Endometrium (tissue), 2 donors: ENCODE measurements around the gene TEX22.
"Not testable (repeated sequence)": the region's sequence is repeated elsewhere in the genome, so short reads cannot be mapped to it uniquely, and the experiment has no call there.

Experiments
- FAIRE-seq: peaks from 2 replicates; lab custom pipeline; 2012; peaks lifted over from hg19 to GRCh38; lab: Jason Lieb, UNC
- donor health status: control.
- donor health status: control.

The TEX22 gene

DNA sequence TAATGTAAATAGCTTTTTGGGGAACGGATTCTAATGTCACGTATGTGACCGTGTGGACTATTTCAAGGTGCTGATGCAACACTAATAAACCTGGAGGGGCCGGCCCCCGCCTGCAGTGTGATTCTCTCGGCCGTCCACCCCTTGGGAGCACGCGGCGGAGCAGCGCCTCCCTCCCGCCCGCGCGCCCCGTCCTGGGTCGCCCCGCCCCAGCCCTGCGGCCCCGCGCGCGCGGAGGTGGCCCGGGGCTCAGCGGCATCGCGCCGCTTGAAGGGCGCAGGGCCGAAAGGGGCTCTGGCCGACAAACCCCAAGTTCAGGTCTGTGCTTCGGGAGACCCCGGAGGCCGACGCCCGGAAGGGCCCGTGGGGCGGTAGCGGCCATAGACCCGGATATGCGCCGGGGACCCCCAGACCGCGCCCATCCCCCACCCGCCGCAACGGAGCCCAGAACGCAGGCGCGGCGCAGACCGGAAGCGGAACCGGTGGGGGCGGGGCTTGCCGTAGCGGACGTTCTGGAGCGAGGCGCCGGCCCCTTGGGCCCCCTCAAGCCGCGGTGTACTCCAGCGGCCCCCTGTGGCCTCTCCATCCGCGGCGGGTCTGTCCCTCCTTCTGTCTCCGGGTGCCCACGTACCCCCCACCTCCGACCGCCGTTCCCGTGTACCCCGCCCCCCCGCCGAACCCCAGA lies at the start of gene TEX22:
TSS of gene TEX22 (plus strand) at position 495 of the 682 bp plus-strand sequence. CDS start 803 bp downstream, outside the sequence.
- no peak for FAIRE-seq

DNA sequence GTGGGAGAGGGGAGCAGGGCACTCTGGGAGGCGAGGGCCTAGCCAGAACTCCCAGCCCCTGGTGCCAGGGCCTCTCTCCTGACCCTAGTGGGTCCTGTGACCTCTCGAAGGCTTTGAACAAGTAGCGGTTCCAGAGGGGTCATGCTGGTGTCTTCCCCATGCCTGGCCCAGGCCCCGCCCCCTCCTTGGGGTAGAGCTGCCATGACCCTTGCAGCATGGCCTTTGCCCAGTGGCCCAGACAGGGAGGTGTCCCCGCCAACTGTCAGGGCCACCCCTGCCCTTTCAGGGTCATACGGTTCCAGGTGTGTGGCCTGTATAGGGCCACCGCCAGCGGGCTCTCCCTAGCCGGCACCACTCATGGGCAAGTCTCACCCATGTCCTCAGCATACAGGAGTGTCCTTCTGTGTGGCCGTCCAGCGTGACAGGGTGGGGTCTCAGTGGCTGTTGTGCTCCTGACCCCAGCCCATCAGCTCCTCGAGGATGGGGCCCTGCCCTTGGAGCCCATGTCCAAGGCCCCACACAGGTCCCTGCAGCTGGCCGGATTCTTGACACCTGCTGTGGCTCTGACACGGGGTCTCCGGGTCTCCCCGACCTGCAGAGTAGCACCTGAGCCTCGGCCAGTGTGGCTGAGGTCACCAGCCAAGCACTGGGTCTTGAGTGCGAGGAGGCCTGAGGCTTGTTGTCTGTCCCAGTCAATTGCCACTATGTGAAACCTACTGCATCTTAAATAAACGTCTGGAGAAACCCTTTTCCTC lies 49.2 kb upstream of the TEX22 start:
- FAIRE-seq, result no peak

DNA sequence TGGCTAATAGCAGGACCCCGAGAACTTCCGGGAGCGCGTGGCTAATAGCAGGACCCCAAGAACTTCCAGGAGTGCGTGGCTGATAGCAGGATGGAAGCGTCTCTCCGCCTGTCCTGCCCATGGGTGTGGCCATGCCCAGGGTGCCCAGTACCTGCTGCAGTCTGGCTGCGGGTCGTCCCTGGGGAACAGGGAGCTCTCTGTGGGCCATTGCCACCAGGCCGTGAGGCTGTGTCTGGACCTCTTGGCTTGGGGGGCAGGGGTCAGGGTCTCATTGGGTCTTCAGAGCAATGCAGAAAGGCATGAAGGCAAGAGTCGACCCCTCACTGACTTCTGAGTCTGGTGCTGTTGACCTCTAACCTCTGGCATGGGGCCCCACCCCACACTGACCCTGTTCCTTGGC lies 48.3 kb upstream of the TEX22 start:
- FAIRE-seq, result no peak

DNA sequence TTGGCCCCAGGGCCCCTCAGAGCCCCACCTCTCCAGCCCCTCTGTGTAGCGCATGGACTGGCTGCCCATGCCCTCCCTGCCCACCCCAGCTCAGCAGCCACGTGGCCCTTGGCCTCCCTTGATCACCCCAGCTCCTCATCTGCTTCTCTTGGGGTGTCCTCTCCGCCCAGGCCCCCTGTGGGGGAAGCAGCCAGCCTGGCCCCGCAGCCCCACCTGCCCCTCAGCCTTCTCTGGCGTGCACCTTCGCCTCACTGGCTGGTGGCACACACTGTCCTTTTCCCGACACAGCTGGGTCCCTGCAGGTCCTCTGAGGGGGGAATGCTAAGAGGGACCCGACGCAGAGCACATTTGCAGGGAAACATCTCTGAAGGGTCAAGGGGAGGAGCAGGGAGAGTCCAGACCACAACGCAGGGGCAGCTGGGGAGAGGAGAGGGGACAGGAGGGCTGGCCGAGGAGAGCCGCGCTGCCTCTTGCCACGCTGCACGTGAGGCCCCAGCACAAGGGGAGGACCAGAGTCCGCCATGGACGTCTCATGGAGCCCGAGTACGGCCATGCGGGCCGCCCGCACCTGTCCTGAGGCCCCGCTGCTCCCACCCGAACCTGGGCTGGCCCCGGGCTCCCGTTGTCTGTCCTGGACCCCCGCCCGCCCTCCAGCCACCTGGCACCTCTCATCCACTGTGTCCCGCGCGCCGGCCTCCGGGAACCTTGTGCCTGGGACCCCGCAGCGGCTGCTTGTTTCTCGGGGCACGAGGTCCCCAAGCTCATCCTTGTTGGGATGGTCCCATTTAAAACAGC lies 47.7 kb upstream of the TEX22 start:
- no peak for FAIRE-seq

DNA sequence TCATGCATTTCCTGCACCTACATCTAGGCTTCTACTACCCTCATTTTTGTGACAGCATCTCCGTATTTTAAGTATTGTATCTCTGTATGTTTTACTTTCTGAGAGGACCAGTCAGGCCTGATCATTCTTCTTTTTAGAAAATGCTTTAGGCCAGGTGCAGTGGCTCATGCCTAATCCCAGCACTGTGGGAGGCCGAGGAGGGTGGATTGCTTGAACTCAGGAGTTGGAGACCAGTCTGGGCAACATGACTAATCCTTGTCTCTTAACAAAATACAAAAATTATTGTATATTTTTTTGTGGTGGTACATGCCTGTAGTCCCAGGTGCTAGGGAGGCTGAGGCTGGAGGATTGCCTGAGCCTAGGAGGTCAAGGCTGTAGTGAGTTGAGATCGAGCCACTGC lies 46.9 kb upstream of the TEX22 start:
- no peak for FAIRE-seq

- no peak for FAIRE-seq
Measured at GRCh38 chr14:105351920-105352851, 46.2 kb upstream of the TEX22 start.

DNA sequence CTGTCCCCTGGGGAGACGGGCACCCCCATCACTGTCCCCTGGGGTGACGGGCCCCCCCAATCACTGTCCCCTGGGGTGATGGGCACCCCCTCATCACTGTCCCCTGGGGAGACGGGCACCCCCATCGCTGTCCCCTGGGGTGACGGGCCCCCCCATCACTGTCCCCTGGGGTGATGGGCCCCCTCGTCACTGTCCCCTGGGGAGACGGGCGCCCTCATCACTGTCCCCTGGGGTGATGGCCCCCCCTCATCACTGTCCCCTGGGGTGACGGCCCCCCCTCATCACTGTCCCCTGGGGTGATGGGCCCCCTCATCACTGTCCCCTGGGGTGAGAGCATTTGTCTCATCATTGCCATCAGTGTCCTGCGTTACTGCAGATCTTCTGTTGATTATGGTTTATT lies 45.2 kb upstream of the TEX22 start:
- FAIRE-seq, result no peak

GRCh38 chr14:105354541-105354940 lies 43.8 kb upstream of the TEX22 start:
- no peak for FAIRE-seq

GRCh38 chr14:105355049-105355575 lies 43.2 kb upstream of the TEX22 start:
- FAIRE-seq, result no peak

DNA sequence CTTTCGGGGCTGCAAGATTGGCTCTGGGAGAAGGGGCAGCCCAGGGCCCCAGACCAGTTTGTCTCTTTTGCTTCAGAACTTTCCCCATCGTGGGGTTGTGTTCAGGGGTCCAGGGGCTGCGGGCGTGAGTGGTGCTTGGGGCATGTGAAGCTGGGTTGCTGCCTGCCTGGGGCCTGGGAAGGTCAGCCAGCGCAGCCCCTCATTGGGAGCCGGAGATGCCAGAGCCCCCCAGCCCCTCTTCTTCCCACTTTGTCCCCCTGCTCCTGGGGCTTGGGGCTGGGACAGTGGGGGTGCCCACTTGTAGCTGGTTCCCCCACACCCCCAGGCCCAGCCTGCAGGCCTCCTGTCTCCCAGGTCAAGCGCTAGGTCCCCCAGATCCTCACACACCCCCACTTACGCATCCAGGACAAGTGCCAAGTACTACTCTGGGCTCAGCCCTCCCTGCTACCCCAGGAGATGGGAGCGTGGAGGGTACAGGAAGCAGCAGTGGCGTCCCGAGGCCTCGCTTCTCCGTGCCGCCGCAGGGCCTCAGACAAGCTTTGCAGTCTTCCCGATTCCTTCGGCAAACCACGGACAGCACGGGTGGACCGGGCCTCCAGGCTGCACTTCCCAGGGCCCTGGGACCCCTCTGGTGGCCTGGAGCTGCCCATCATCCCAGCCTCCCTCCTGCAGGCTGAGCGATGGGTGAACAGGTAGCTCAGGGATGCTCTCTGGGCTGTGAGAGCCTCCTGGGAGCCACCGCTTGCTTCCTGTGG lies 42.3 kb upstream of the TEX22 start:
- FAIRE-seq, result no peak

- no peak for FAIRE-seq
Measured at GRCh38 chr14:105356927-105357326, 41.4 kb upstream of the TEX22 start.

- no peak for FAIRE-seq
Measured at GRCh38 chr14:105357626-105358025, 40.7 kb upstream of the TEX22 start.

DNA sequence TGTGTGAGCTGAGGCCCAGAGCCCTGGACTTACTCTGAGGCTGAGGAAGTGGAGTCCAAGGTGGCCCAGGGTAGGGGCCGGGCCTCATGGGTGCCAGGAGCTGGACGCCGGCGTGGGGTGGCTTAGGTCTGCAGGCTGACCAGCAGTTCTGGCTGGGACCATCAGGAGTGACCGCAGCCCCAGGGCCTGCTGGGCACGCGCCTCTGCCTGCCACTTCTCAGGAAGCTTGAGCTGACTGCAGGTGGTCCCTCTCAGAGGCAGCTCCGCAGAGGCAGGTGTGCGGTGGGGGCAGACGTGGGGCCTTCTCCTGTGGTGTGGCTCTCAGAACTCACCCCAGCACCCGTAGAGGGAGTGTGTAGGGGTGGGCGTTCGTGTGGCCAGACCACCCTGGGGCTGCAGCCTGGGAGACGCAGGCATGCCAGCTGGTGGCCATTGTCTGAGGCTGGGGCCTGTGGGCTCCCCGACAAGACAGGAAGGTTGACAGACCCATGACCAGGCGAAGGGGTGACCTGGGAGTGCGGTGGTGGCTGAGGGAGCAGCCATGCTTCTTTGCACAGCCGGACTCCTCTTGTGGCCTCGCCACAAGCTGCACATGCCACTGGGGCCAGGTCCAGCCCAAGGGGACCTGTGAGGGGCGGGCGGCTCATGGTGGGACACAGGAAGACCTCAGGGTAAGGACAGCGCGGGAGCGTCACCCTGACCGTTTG lies 40.0 kb upstream of the TEX22 start:
- no peak for FAIRE-seq

- no peak for FAIRE-seq
Measured at GRCh38 chr14:105358943-105359342, 39.4 kb upstream of the TEX22 start.

- not testable (repeated sequence) for FAIRE-seq
Measured at GRCh38 chr14:105361412-105361811, 36.9 kb upstream of the TEX22 start.

GRCh38 chr14:105363847-105364708 lies 34.3 kb upstream of the TEX22 start:
- no peak for FAIRE-seq

- FAIRE-seq, result no peak
Measured at GRCh38 chr14:105365101-105365500, 33.2 kb upstream of the TEX22 start.

DNA sequence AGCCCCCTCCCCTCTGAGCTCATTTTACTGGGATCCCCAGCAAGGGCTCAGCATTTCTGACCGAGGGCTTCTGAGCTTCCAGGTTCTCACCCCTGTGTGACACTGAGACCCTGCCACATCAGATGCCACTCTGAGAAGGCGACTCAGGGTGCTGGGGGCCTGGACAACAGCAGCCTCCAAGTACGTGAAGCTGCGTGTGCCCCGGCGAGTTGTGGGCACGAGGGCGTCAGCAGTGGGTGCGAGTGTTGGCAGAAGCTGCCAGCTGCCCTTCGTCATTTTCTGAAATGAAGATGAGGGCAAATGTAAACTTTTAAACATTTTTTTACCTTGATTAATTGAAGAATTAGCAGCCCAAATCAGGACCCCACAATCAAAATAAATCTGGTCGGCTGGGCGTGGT lies 32.7 kb upstream of the TEX22 start:
- no peak for FAIRE-seq

DNA sequence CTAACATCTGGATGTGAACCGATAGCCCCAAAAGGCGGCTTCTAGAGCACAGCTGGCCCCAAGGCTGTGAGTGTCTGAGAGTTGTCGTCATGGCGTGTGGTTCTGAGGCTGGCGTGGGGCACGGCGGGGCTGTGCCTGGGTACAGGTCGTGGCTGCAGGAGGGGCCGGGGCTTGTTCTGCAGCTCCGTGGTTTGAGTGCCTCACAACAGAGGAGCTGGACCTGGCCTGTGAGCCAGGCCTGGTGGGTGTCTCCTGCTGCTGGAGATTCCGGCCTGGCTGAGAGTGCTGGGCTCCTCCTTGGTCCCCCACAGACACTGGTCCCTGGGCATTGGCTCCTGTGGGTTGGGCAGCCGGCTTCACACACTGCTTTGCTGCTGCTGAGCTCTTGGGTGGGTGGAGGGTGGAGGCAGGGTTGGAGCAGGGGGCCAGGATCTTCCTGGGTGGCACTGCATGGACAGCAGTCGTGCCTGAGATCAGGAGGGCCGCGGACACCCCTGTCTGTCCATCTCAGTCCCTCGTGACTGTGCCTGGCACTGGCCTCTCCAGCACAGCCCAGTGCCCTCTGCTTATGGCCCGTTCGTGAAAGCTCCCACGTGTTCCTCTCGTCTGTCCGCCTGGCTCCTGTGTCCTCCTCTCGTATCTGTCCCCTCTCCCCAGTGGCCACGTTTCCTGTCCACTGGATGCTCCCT lies 31.8 kb upstream of the TEX22 start:
- no peak for FAIRE-seq
